ENCODE results near the gene SORBS1. TPM values are rescaled to one million over a fixed set of nuclear protein-coding genes. Genes with fewer than 3 reads are reported as not detected.

The SORBS1 gene
- total and polyA plus RNA-seq, 2 donors (not counting 3 experiments of a cell fraction or from before 2014, with no cell fraction given), result 2.0 to 7.9 TPM

- Histone ChIP-seq H3K4me2 (ENCODE audit: insufficient read depth, low read length) (no peak overlapping the region), H3K9ac (replicated peaks; ENCODE audit: extremely low read depth, insufficient read depth, low read length) (no peak overlapping the region), H2AFZ (ENCODE audit: low read depth, low read length) (no peak overlapping the region), H3K9me1 (replicated peaks; ENCODE audit: control insufficient read depth, extremely low read depth, insufficient read depth, low read length) (no peaks in the 10 kb centered on the region), H3K79me2 (ENCODE audit: control insufficient read depth, insufficient read depth, low read length) (no peaks in the 10 kb centered on the region), H3K9me3 (replicated peaks; ENCODE audit: control insufficient read depth, insufficient read depth, low read length) (no peaks in the 10 kb centered on the region), H3K27ac (ENCODE audit: insufficient read depth, low read depth, low read length) (no peak overlapping the region), H3K27me3 (ENCODE audit: control insufficient read depth in 2 of 2, insufficient read depth in 2 of 2, low read length in 2 of 2) (no peaks in the 10 kb centered on the region), H3K4me3 (replicated peaks in 1 of 3; ENCODE audit: insufficient read depth in 1 of 3, low read depth in 1 of 3, low read length in 3 of 3) (no peak overlapping the region), H3K4me1 (ENCODE audit: control insufficient read depth, extremely low read depth, insufficient read depth, low read length) (peaks cover 5% of the 10 kb centered on the region), H4K20me1 (replicated peaks; ENCODE audit: control insufficient read depth, extremely low read depth, insufficient read depth, low read length) (no peaks in the 10 kb centered on the region), H3K36me3 (ENCODE audit: control insufficient read depth in 2 of 2, extremely low read depth in 1 of 2, insufficient read depth in 2 of 2, low read length in 2 of 2) (no peaks in the 10 kb centered on the region)
- intact Hi-C loops (cut with micrococcal nuclease) (no loop called here), dilution Hi-C loops (cut with MboI; ENCODE audit: extremely low pct_ligation_motif_present, low sequenced_read_pairs) (no loop called here)
- no TSS peak for BruUV-seq (replicated peaks)
- FAIRE-seq, result peak; percentile 72
- ChIA-PET POLR2A (no interaction called here), CTCF (interaction anchor here (1.0 to 12.7 kb wide), 7 partner anchors 9 to 168 kb away, joined by 3 to 314 read pairs (median 3); no protein-coding TSS in a partner anchor)
- TF ChIP-seq CTCF (IDR thresholded peaks at IDR 0.05; ENCODE audit: extremely low read depth in 1 of 2, insufficient read depth in 1 of 2, low read depth in 1 of 2, low read length in 2 of 2), result no peak
- no peak for TF ChIP-seq POLR2AphosphoS5 (IDR thresholded peaks at IDR 0.05; ENCODE audit: insufficient read depth, low read depth, low read length)
- TF ChIP-seq POLR2A (IDR thresholded peaks at IDR 0.05; ENCODE audit: low read depth, low read length), result no peak
- TF ChIP-seq FOS (IDR thresholded peaks at IDR 0.05; ENCODE audit: borderline replicate concordance, insufficient read depth, low read length), result no peak
- TF ChIP-seq JUN (IDR thresholded peaks at IDR 0.05; ENCODE audit: borderline replicate concordance, insufficient read depth, insufficient read length, low read depth), result no peak
- no peak for TF ChIP-seq GATA2 (IDR thresholded peaks at IDR 0.05; ENCODE audit: insufficient read depth, insufficient read length, low read depth, low read length)
- TF ChIP-seq EZH2 (IDR thresholded peaks at IDR 0.05; ENCODE audit: borderline replicate concordance, low read depth, low read length, severe bottlenecking), result no peak
- TF ChIP-seq MYC (IDR thresholded peaks at IDR 0.05; ENCODE audit: low read depth, low read length), result no peak
- no peak for TF ChIP-seq MAX (IDR thresholded peaks at IDR 0.05; ENCODE audit: insufficient read depth, insufficient read length)
- DNase-seq (ENCODE audit: low read depth, low spot score), result peak; percentile 29
Measured at GRCh38 chr10:95434583-95434982, 126.6 kb downstream of the SORBS1 start.

Measured in endothelial cell of umbilical vein (primary cell).